BLaER1 treated with 17β-estradiol and CSF1 and Interleukin-3, amounts not matched to agents 10 nM and 100 nM (cell line): ENCODE data around the gene TCF12.
"Not testable (repeated sequence)": the region's sequence is repeated elsewhere in the genome, so short reads cannot be mapped to it uniquely, and the experiment has no call there.

Source experiments
- H3K27ac ChIP-seq, 11 experiments: shearing (Covaris generic); formaldehyde crosslinking; 2 replicates each; pipeline ENCODE4 v1.8.1; 2022
- H3K27me3 ChIP-seq, 11 experiments: shearing (Covaris generic); formaldehyde crosslinking; 2 replicates each; pipeline ENCODE4 v1.8.1; 2022
- H3K36me3 ChIP-seq, 11 experiments: shearing (Covaris generic); formaldehyde crosslinking; 2 replicates each; pipeline ENCODE4 v1.8.1; 2022
- H3K4me1 ChIP-seq, 10 experiments: shearing (Covaris generic); formaldehyde crosslinking; 2 replicates each; pipeline ENCODE4 v1.8.1; 2022
- H3K4me2 ChIP-seq, 11 experiments: shearing (Covaris generic); formaldehyde crosslinking; 2 replicates each; pipeline ENCODE4 v1.8.1; 2022
- H3K4me3 ChIP-seq, 10 experiments: shearing (Covaris generic); formaldehyde crosslinking; 2 replicates each; pipeline ENCODE4 v1.8.1; 2022
- H3K9ac ChIP-seq, 11 experiments: shearing (Covaris generic); formaldehyde crosslinking; 2 replicates each; pipeline ENCODE4 v1.8.1; 2022
- H3K9me3 ChIP-seq, 11 experiments: shearing (Covaris generic); formaldehyde crosslinking; replicated peaks in 1 of 11; 2 replicates each; pipeline ENCODE4 v1.8.1; 2022
- H4K20me1 ChIP-seq, 11 experiments: shearing (Covaris generic); formaldehyde crosslinking; 2 replicates each; pipeline ENCODE4 v1.8.1; 2022
- Cebpa-rat ChIP-seq, 11 experiments: shearing (Covaris generic); IDR thresholded peaks; 2 replicates each; pipeline ENCODE4 v1.8.1; 2022

The TCF12 gene

DNA sequence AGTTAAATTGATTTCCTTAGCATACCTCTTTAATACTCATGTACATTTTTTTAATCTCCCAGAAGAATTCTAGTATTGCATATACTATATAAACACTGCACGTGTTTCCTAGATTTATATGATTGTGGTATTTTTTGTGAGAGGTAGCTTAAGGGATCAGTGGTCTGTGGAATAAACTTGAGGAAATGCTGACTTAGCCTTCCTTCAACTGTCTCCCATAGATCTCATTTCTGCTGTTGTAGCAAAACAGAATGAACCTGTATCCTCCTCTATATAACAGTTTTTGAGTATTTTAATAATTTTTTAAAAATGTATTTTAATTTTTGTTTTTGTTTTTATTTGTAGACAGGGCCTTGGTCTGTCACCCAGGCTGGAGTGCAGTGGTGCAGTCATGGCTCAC, 86.8 kb downstream of the TCF12 start:
- Histone ChIP-seq H3K27me3 (no peaks in the 10 kb centered on the region), H3K9ac (no peak overlapping the region), H3K27ac (no peak overlapping the region), H4K20me1 (peaks cover 0 to 79% (median 26%) of the 10 kb centered on the region in 11 experiments; a peak in 12 of 22 replicates), H3K4me3 (no peak overlapping the region), H3K36me3 (peaks cover 6 to 73% (median 56%) of the 10 kb centered on the region in 11 experiments), H3K9me3 (peaks cover 0 to 27% (median 19%) of the 10 kb centered on the region in 11 experiments; a peak in 16 of 22 replicates), H3K4me1 (peaks cover 6 to 27% (median 15%) of the 10 kb centered on the region in 10 experiments; a peak in 15 of 20 replicates), H3K4me2 (0 out of 22 replicates have a peak overlapping the region, but pooled peaks of 1 of the 11 experiments have one; percentile 4)
- TF ChIP-seq Cebpa-rat (IDR thresholded peaks at IDR 0.05), result no peak

DNA sequence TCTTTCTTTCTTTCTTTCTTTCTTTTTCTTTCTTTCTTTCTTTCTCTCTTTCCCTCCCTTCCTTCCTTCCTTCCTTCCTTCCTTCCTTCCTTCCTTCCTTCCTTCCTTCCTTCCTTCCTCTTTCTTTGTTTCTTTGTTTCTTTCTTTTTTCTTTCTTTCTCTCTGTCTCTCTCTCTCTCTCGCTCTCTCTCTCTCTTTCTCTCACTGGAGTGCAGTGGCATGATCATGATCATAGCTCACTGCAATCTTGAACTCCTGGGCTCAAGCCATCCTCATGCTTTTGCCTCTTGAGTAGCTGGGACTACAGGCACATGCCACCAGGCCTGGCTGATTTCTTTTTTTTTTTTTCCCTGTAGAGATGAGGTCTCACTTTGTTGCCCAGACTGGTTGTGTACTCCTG, 89.4 kb downstream of the TCF12 start:
- H3K4me3 ChIP-seq, H3K27me3 ChIP-seq, H3K9ac ChIP-seq: not testable (repeated sequence)
- Histone ChIP-seq H3K27ac (peak overlapping the region in 1 of 11 experiments; percentile 14; a peak in 1 of 22 replicates), H3K4me2 (peak overlapping the region in 4 of 11 experiments; percentile 22 to 38 (median 32); a peak in 6 of 22 replicates), H4K20me1 (peaks cover 0 to 84% (median 33%) of the 10 kb centered on the region in 11 experiments; a peak in 15 of 22 replicates), H3K9me3 (peaks cover 0 to 27% (median 19%) of the 10 kb centered on the region in 11 experiments; a peak in 16 of 22 replicates), H3K36me3 (peaks cover 6 to 66% (median 48%) of the 10 kb centered on the region in 11 experiments; a peak in 21 of 22 replicates), H3K4me1 (peaks cover 6 to 37% (median 15%) of the 10 kb centered on the region in 10 experiments; a peak in 15 of 20 replicates)

DNA sequence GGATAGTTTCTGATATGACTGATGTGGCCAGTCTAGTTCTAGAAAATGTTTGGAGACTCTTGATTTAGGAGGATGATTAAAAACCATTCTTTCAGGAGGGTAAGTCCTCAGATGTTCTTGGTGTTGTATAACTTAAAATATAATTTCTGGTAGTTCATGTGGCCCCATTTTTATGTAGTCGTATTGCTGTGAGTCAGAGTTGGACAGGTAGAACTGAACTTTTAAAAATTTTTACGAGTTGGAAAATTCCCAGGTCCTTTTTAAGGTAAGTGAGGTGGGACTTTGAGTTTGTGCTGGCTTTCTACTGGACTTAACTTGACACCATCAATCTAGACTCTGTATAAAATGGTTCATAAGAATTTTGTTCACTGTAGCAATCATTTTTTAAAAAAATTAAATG, 92.3 kb downstream of the TCF12 start:
- no peak overlapping the region for H3K27ac ChIP-seq
- peaks cover 6 to 46% (median 15%) of the 10 kb centered on the region in 10 experiments; a peak in 15 of 20 replicates for H3K4me1 ChIP-seq
- H3K4me3 ChIP-seq, result no peak overlapping the region
- H3K4me2 ChIP-seq, result no peak overlapping the region
- TF ChIP-seq Cebpa-rat (IDR thresholded peaks at IDR 0.05), result no peak
- H4K20me1 ChIP-seq, result peaks cover 0 to 86% (median 45%) of the 10 kb centered on the region in 11 experiments; a peak in 19 of 22 replicates
- peaks cover 0 to 10% (median 4%) of the 10 kb centered on the region in 11 experiments; a peak in 10 of 22 replicates for H3K9me3 ChIP-seq
- no peak overlapping the region for H3K9ac ChIP-seq
- H3K27me3 ChIP-seq, result no peaks in the 10 kb centered on the region
- peaks cover 1 to 65% (median 41%) of the 10 kb centered on the region in 11 experiments; a peak in 21 of 22 replicates for H3K36me3 ChIP-seq

DNA sequence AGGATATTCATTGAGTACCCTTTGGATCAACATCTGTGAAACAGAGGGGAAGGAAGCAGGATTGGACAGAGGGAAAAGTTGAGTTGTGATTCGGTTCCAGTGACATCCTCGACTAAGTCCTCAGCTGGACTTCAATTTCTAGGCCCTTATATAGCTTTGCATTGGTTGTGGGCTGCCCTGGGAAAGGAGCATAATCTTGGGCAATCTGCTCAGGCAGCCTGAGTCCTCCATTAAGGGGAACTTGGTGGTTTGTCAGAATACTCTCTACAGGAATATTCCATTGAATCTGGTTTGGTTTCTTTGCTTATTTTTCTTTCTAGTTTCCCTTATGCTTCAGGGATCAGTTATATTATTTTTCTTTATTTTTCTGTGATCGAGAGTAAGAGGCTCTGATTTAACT, 94.1 kb downstream of the TCF12 start:
- Histone ChIP-seq H4K20me1 (peaks cover 5 to 93% (median 62%) of the 10 kb centered on the region in 11 experiments; a peak in 19 of 22 replicates), H3K4me3 (no peak overlapping the region), H3K36me3 (peaks cover 6 to 66% (median 36%) of the 10 kb centered on the region in 11 experiments; a peak in 20 of 22 replicates), H3K4me2 (peak overlapping the region in 2 of 11 experiments; percentile 4 to 24; a peak in 3 of 22 replicates), H3K27me3 (no peaks in the 10 kb centered on the region), H3K4me1 (peaks cover 0 to 41% (median 3%) of the 10 kb centered on the region in 10 experiments; a peak in 13 of 20 replicates), H3K9me3 (peaks cover 0 to 2% (median 0%) of the 10 kb centered on the region in 11 experiments; a peak in 2 of 22 replicates), H3K9ac (no peak overlapping the region), H3K27ac (no peak overlapping the region)
- no peak for TF ChIP-seq Cebpa-rat (IDR thresholded peaks at IDR 0.05)

DNA sequence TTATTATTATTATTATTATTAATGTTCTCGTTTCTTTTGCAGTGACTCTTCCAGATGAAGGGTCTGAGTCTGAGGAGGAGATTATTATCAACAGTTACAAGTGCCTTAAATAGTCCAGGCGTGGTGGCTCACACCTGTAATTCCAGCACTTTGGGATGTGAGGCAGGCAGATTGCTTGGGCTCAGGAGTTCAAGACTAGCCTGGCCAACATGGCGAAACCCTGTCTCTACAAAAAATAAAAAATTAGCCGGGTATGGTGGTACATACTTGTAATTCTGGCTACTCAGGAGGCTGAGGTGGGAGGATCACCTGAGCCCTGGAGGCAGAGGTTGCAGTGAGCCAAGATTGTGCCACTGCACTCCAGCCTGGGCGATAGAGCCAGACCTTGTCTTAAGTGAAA, 96.5 kb downstream of the TCF12 start:
- H3K27ac ChIP-seq, H3K4me3 ChIP-seq, H3K27me3 ChIP-seq, H3K9ac ChIP-seq, H3K4me2 ChIP-seq: not testable (repeated sequence)
- Histone ChIP-seq H3K4me1 (peaks cover 0 to 60% (median 0%) of the 10 kb centered on the region in 10 experiments; a peak in 6 of 20 replicates), H3K36me3 (peaks cover 6 to 72% (median 39%) of the 10 kb centered on the region in 11 experiments; a peak in 19 of 22 replicates), H3K9me3 (peaks cover 0 to 10% (median 4%) of the 10 kb centered on the region in 11 experiments; a peak in 8 of 22 replicates), H4K20me1 (peaks cover 5 to 96% (median 63%) of the 10 kb centered on the region in 11 experiments; a peak in 19 of 22 replicates)

DNA sequence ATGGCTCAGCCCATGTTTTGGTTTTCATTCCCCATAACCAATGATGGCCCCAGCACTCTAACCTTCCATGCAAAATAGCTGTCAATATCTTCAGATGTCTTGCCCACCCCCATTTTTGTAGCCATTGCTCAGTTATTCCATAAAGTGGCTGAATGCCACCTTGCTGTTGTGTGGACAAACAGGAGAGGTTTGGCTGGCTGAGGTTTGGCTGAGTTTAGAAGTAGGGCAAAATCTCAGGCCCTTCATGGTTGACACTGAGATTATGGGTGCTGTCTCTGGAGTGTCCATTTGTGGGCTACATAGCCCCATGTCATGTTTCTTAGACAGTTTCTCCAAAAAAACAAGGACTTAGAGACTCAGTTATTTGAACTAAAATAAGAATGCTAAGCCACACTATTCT, 96.9 kb downstream of the TCF12 start:
- no peak for TF ChIP-seq Cebpa-rat (IDR thresholded peaks at IDR 0.05)
- H3K4me3 ChIP-seq, result no peak overlapping the region
- H4K20me1 ChIP-seq, result peaks cover 5 to 96% (median 63%) of the 10 kb centered on the region in 11 experiments; a peak in 19 of 22 replicates
- no peak overlapping the region for H3K27ac ChIP-seq
- peaks cover 0 to 58% (median 0%) of the 10 kb centered on the region in 10 experiments; a peak in 6 of 20 replicates for H3K4me1 ChIP-seq
- no peaks in the 10 kb centered on the region for H3K27me3 ChIP-seq
- no peak overlapping the region for H3K9ac ChIP-seq
- H3K4me2 ChIP-seq, result no peak overlapping the region
- peaks cover 6 to 72% (median 38%) of the 10 kb centered on the region in 11 experiments; a peak in 19 of 22 replicates for H3K36me3 ChIP-seq
- H3K9me3 ChIP-seq, result peaks cover 0 to 15% (median 8%) of the 10 kb centered on the region in 11 experiments; a peak in 8 of 22 replicates

DNA sequence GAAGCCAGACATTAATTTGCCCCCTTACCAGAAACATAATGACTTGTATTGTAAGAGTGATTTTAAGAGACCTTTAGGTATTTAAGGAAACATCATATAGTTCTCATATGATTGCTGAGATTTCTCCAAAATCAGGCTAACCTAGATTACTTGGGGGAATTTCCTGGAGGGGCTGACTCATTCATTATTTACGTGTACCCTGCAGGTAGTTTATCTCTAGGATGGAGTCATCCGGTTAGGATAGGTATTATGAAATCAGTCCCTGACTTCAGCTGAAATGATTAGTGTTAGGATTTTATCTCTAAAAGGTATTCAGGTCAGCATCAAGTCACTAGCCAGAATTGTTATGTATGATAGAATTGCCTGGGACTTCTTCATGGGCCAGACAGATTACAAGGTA, 97.5 kb downstream of the TCF12 start:
- Histone ChIP-seq H3K9me3 (peaks cover 0 to 20% (median 13%) of the 10 kb centered on the region in 11 experiments; a peak in 16 of 22 replicates), H3K9ac (no peak overlapping the region), H3K27ac (no peak overlapping the region), H3K27me3 (no peaks in the 10 kb centered on the region), H3K4me1 (peaks cover 0 to 54% (median 0%) of the 10 kb centered on the region in 10 experiments; a peak in 6 of 20 replicates), H3K4me2 (no peak overlapping the region), H3K36me3 (peaks cover 6 to 77% (median 40%) of the 10 kb centered on the region in 11 experiments; a peak in 19 of 22 replicates), H3K4me3 (no peak overlapping the region), H4K20me1 (peaks cover 5 to 92% (median 59%) of the 10 kb centered on the region in 11 experiments; a peak in 19 of 22 replicates)
- no peak for TF ChIP-seq Cebpa-rat (IDR thresholded peaks at IDR 0.05)

DNA sequence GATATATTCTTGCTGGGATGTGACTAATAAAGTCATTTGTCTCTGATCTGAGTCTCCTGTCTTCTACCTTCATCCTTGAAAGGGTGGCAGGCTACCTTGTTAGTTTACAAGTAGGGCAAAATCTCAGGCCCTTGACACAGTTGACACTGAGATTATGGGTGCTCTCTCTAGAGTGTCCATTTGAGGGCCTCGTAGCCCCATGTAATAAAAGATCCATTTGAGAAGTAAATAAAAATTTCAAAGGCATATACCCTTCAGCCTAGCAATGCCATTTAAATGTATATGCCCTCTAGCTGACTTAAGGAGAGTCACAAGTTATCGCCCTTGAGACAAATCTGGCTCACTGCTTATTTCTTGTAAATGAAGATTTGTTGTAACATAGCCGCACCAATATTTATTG, 98.6 kb downstream of the TCF12 start:
- H3K4me1 ChIP-seq, result peaks cover 0 to 54% (median 0%) of the 10 kb centered on the region in 10 experiments; a peak in 6 of 20 replicates
- H3K9ac ChIP-seq, result no peak overlapping the region
- H3K36me3 ChIP-seq, result peaks cover 11 to 77% (median 48%) of the 10 kb centered on the region in 11 experiments; a peak in 19 of 22 replicates
- H3K9me3 ChIP-seq, result peaks cover 7 to 29% (median 23%) of the 10 kb centered on the region in 11 experiments; a peak in 20 of 22 replicates
- H4K20me1 ChIP-seq, result peaks cover 5 to 90% (median 52%) of the 10 kb centered on the region in 11 experiments; a peak in 19 of 22 replicates
- no peak for TF ChIP-seq Cebpa-rat (IDR thresholded peaks at IDR 0.05)
- no peak overlapping the region for H3K4me3 ChIP-seq
- H3K27me3 ChIP-seq, result no peaks in the 10 kb centered on the region
- no peak overlapping the region for H3K27ac ChIP-seq
- no peak overlapping the region for H3K4me2 ChIP-seq

DNA sequence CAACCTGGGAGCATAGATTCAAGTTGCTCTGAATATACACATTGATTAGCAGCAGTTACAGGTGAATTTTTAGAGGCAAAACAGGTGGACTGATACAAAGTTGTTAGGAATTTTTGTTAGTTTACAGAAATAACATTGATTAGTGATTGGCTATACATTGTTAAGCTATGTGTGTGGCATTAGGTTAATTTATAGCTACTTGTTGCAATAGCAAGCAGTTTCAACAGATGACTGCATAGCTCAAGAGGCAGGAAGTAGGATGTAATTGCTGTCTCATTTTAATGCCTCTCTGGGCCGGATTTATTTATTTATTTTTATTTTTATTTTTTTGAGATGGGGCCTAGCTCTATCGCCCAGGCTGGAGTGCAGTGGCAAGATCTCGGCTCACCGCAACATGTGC, 99.7 kb downstream of the TCF12 start:
- Histone ChIP-seq H3K36me3 (peaks cover 11 to 74% (median 48%) of the 10 kb centered on the region in 11 experiments; a peak in 19 of 22 replicates), H3K4me3 (no peak overlapping the region), H3K27ac (no peak overlapping the region), H3K9ac (no peak overlapping the region), H3K4me2 (peak overlapping the region in 1 of 11 experiments; percentile 6; a peak in 1 of 22 replicates), H4K20me1 (peaks cover 5 to 87% (median 49%) of the 10 kb centered on the region in 11 experiments; a peak in 18 of 22 replicates), H3K27me3 (no peaks in the 10 kb centered on the region), H3K4me1 (peaks cover 0 to 45% (median 0%) of the 10 kb centered on the region in 10 experiments; a peak in 6 of 20 replicates), H3K9me3 (peaks cover 7 to 36% (median 29%) of the 10 kb centered on the region in 11 experiments; a peak in 21 of 22 replicates)
- TF ChIP-seq Cebpa-rat (IDR thresholded peaks at IDR 0.05), result no peak
